ENCODE data around the gene UBE2E3.

Gene UBE2E3

DNA sequence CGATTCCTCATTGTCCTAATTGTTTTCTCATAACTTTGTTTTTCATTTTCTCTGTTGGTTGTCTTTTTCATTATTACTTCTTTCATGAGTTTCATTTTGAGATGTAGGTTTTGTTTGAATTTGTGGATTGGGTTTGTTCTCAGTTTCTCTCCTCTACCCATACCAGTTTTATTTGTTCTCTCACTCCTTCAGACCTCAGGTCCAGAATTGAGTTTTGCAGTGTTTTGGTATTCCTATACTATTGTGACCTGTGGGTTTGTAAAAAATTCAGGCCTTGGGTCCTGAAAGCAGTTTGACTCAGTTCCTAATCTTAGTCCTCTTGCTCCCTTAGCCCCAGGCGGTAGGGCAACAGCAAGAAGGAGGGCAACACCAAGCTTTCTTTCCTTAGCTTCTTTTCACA is 28.3 kb upstream of the UBE2E3 start:
- no peaks in the 10 kb centered on the region for H3K27me3 ChIP-seq (ENCODE audit: control insufficient read depth in 5 of 5, insufficient read depth in 4 of 5, low read length in 5 of 5)
- H3K9ac ChIP-seq (ENCODE audit: low read length in 5 of 5) = no peak overlapping the region
- H3K27ac ChIP-seq (ENCODE audit: low read depth, low read length) = no peak overlapping the region
- no peak overlapping the region for H3K4me3 ChIP-seq (ENCODE audit: low read depth in 1 of 5, low read length in 5 of 5)
- H3K4me1 ChIP-seq (ENCODE audit: control insufficient read depth in 5 of 5, insufficient read depth in 5 of 5, low read length in 5 of 5) = no peaks in the 10 kb centered on the region
- peaks cover 0 to 3% (median 0%) of the 10 kb centered on the region in 5 donors for H3K9me3 ChIP-seq (ENCODE audit: control insufficient read depth in 5 of 5, low read length in 5 of 5)
- no peaks in the 10 kb centered on the region for H3K36me3 ChIP-seq (ENCODE audit: control insufficient read depth in 5 of 5, insufficient read depth in 5 of 5, low read length in 5 of 5)

DNA sequence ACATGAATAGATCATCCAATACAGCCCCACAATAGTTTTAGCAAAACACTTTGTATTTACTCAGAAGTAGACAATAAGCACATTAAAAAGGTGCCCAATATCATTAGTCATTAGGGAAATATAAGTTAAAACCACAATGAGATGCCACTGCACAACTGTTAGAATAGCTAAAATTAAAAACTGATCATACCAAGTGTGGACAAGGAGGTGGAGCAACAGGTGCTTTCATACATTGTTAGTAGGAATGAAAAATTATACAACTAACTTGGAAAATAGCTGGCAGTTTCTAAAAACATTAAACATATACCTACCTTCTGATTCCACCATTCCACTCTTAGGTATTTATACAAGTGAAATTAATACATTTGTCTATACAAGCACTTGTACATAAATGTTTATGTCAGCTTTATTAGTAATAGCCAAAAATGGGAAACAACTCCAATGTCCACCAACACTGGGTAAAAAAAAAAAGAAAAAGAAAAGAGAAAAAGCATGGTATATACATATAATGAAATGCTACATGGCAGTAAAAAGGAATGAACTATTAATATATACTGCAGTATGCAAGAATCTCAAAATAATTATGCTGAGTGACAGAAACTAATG is 27.6 kb upstream of the UBE2E3 start:
- no peak overlapping the region for H3K9ac ChIP-seq (ENCODE audit: low read length in 5 of 5)
- no peak overlapping the region for H3K27ac ChIP-seq (ENCODE audit: low read depth, low read length)
- H3K4me1 ChIP-seq (ENCODE audit: control insufficient read depth in 5 of 5, insufficient read depth in 5 of 5, low read length in 5 of 5) = no peaks in the 10 kb centered on the region
- no peak overlapping the region for H3K4me3 ChIP-seq (ENCODE audit: low read depth in 1 of 5, low read length in 5 of 5)
- no peaks in the 10 kb centered on the region for H3K36me3 ChIP-seq (ENCODE audit: control insufficient read depth in 5 of 5, insufficient read depth in 5 of 5, low read length in 5 of 5)
- no peaks in the 10 kb centered on the region for H3K27me3 ChIP-seq (ENCODE audit: control insufficient read depth in 5 of 5, insufficient read depth in 4 of 5, low read length in 5 of 5)
- peaks cover 0 to 3% (median 0%) of the 10 kb centered on the region in 5 donors for H3K9me3 ChIP-seq (ENCODE audit: control insufficient read depth in 5 of 5, low read length in 5 of 5)

DNA sequence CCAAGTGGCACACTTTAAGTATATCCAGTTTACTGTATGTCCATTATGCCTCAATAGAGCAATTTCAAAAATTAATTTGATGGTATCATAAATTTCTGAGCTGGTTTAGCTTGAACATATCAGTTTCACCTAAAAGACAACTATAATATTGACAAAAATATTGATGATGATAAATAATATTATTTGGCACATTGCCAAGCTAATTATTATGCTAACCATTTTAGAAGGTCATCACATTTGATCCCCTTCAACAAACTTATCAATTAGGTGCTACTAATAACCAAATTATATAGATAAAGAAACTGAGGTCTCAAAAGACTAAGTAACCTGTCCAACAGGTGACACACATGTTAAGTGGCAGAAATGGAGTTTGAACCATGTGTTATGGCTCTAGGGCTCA is 26.9 kb upstream of the UBE2E3 start:
- Histone ChIP-seq H3K4me1 (ENCODE audit: control insufficient read depth in 5 of 5, insufficient read depth in 5 of 5, low read length in 5 of 5) (no peaks in the 10 kb centered on the region), H3K4me3 (ENCODE audit: low read depth in 1 of 5, low read length in 5 of 5) (no peak overlapping the region), H3K36me3 (ENCODE audit: control insufficient read depth in 5 of 5, insufficient read depth in 5 of 5, low read length in 5 of 5) (no peaks in the 10 kb centered on the region), H3K9ac (ENCODE audit: low read length in 5 of 5) (no peak overlapping the region), H3K9me3 (ENCODE audit: control insufficient read depth in 5 of 5, low read length in 5 of 5) (peaks cover 0 to 3% (median 0%) of the 10 kb centered on the region in 5 donors), H3K27ac (ENCODE audit: low read depth, low read length) (no peak overlapping the region), H3K27me3 (ENCODE audit: control insufficient read depth in 5 of 5, insufficient read depth in 4 of 5, low read length in 5 of 5) (no peaks in the 10 kb centered on the region)

DNA sequence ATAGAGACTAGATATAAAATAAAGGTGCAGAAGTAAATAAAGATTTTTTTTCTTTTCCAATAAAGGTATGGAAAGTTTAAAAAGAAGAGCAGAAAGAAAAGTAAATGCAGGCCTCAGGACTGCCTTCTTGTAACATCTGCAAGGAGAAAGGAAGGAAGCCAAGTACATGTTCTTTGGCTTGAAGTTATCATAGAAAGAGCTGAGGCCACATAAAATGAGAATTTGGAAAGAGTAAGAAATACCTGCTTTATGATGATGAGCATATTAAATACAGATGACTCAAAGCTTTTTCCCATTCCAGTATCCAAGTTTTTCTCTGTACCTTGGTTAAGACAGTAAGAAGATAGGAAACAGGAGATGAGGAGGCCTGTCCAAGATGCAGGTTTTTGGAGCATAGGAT is 25.3 kb upstream of the UBE2E3 start:
- H3K36me3 ChIP-seq (ENCODE audit: control insufficient read depth in 5 of 5, insufficient read depth in 5 of 5, low read length in 5 of 5) = no peaks in the 10 kb centered on the region
- no peaks in the 10 kb centered on the region for H3K27me3 ChIP-seq (ENCODE audit: control insufficient read depth in 5 of 5, insufficient read depth in 4 of 5, low read length in 5 of 5)
- H3K9me3 ChIP-seq (ENCODE audit: control insufficient read depth in 5 of 5, low read length in 5 of 5) = peaks cover 0 to 3% (median 0%) of the 10 kb centered on the region in 5 donors
- no peak overlapping the region for H3K27ac ChIP-seq (ENCODE audit: low read depth, low read length)
- no peak overlapping the region for H3K9ac ChIP-seq (ENCODE audit: low read length in 5 of 5)
- no peak overlapping the region for H3K4me3 ChIP-seq (ENCODE audit: low read depth in 1 of 5, low read length in 5 of 5)
- H3K4me1 ChIP-seq (ENCODE audit: control insufficient read depth in 5 of 5, insufficient read depth in 5 of 5, low read length in 5 of 5) = no peaks in the 10 kb centered on the region

DNA sequence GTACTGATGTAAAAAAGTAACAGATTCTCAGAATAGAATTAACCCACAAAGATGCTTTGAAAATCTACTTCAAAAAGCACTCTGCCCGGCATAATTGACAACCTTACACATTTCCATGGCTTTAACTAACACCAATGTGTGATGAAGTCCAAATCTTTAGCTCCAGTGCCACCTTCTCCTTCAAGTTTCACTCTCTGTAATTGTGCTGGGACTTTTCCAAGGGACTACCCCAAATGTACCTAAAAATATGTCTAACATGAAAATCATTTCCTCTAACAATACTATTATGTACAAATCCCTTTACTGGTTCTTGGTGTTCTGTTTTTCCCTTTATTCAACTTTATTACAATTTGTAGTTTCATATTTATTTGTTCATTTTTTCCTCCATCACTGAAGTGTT is 20.6 kb upstream of the UBE2E3 start:
- Histone ChIP-seq H3K36me3 (ENCODE audit: control insufficient read depth in 5 of 5, insufficient read depth in 5 of 5, low read length in 5 of 5) (no peaks in the 10 kb centered on the region), H3K27ac (ENCODE audit: low read depth, low read length) (no peak overlapping the region), H3K9me3 (ENCODE audit: control insufficient read depth in 5 of 5, low read length in 5 of 5) (no peaks in the 10 kb centered on the region), H3K27me3 (ENCODE audit: control insufficient read depth in 5 of 5, insufficient read depth in 4 of 5, low read length in 5 of 5) (no peaks in the 10 kb centered on the region), H3K4me3 (ENCODE audit: low read depth in 1 of 5, low read length in 5 of 5) (no peak overlapping the region), H3K4me1 (ENCODE audit: control insufficient read depth in 5 of 5, insufficient read depth in 5 of 5, low read length in 5 of 5) (no peaks in the 10 kb centered on the region), H3K9ac (ENCODE audit: low read length in 5 of 5) (no peak overlapping the region)

DNA sequence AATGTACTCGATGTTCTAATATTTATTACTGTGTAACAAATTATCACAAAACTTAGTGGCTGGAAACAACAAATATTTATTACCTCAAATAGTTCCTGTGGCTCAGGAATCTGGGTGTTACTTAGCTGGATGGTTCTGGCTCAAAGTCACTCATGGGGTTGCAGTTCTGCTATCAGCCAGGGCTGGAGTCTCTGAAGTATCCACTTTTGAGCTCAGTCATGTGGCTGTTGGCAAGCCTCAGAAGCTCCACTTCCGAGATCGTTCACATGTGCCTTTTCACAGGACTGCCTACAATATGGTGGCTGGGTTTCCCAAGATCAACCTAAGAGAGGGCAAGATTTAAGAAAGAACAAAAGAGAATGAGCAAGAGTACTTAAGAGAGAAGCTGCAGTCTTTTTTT is 19.4 kb upstream of the UBE2E3 start:
- H3K27ac ChIP-seq (ENCODE audit: low read depth, low read length) = no peak overlapping the region
- no peak overlapping the region for H3K4me3 ChIP-seq (ENCODE audit: low read depth in 1 of 5, low read length in 5 of 5)
- no peak overlapping the region for H3K9ac ChIP-seq (ENCODE audit: low read length in 5 of 5)

DNA sequence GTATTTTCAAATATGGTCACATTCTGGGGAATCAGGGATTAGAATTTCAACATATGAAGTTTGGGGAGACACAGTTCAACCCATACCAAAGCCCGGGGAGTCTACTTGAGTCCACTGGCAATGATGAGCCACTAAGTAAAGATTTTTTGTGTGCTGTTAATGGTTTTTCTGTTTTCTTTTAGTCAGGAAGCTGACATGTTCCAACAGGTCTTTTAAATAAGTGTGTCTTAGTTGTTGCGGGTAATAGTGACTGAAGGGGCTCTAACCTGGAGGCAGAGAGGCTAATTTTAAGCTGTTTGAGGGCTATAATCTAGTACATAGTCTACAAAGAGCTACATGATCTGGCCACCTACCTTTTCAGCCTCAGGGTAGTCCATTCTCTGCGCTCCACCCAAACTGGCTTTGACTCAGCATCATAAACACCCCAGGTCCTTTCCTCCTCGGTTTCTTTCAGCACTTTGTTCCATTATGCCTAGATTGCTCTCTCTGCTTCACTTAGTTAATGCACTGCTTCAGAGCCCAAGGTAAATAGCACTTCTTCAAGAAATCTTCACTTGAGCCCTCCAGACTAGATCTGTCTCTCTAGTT is 17.6 kb upstream of the UBE2E3 start:
- no peaks in the 10 kb centered on the region for H3K4me1 ChIP-seq (ENCODE audit: control insufficient read depth in 5 of 5, insufficient read depth in 5 of 5, low read length in 5 of 5)
- H3K9ac ChIP-seq (ENCODE audit: low read length in 5 of 5) = no peak overlapping the region
- no peak overlapping the region for H3K4me3 ChIP-seq (ENCODE audit: low read depth in 1 of 5, low read length in 5 of 5)
- H3K27me3 ChIP-seq (ENCODE audit: control insufficient read depth in 5 of 5, insufficient read depth in 4 of 5, low read length in 5 of 5) = no peaks in the 10 kb centered on the region
- H3K36me3 ChIP-seq (ENCODE audit: control insufficient read depth in 5 of 5, insufficient read depth in 5 of 5, low read length in 5 of 5) = no peaks in the 10 kb centered on the region
- H3K9me3 ChIP-seq (ENCODE audit: control insufficient read depth in 5 of 5, low read length in 5 of 5) = no peaks in the 10 kb centered on the region
- H3K27ac ChIP-seq (ENCODE audit: low read depth, low read length) = no peak overlapping the region

More for the DNA sequence above, 19.4 kb upstream of the UBE2E3 start:
- H3K27me3 ChIP-seq (ENCODE audit: control insufficient read depth in 5 of 5, insufficient read depth in 4 of 5, low read length in 5 of 5) = no peaks in the 10 kb centered on the region
- H3K4me1 ChIP-seq (ENCODE audit: control insufficient read depth in 5 of 5, insufficient read depth in 5 of 5, low read length in 5 of 5) = no peaks in the 10 kb centered on the region
- no peaks in the 10 kb centered on the region for H3K9me3 ChIP-seq (ENCODE audit: control insufficient read depth in 5 of 5, low read length in 5 of 5)
- H3K36me3 ChIP-seq (ENCODE audit: control insufficient read depth in 5 of 5, insufficient read depth in 5 of 5, low read length in 5 of 5) = no peaks in the 10 kb centered on the region

DNA sequence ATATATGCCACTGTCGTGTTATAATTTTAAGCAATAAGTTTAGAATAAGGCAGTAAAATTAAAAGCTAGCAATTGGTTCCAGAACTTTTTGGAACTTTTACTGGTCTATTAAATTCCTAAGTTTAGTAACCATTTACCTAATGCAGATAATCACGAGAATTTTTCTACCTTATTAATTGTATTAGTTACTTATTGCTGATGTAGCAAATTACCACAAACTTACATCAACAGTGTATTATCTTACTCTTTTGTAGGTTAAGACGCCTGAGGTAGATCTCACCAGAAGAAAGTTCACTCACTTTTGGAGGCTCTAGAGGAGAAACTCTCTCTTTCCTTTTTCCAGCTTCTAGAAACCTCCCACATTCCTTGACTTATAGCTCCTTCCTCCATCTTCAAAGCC is 14.0 kb upstream of the UBE2E3 start:
- no peaks in the 10 kb centered on the region for H3K36me3 ChIP-seq (ENCODE audit: control insufficient read depth in 5 of 5, insufficient read depth in 5 of 5, low read length in 5 of 5)
- no peak overlapping the region for H3K27ac ChIP-seq (ENCODE audit: low read depth, low read length)
- H3K4me1 ChIP-seq (ENCODE audit: control insufficient read depth in 5 of 5, insufficient read depth in 5 of 5, low read length in 5 of 5) = no peaks in the 10 kb centered on the region
- H3K9ac ChIP-seq (ENCODE audit: low read length in 5 of 5) = no peak overlapping the region
- no peaks in the 10 kb centered on the region for H3K9me3 ChIP-seq (ENCODE audit: control insufficient read depth in 5 of 5, low read length in 5 of 5)
- H3K27me3 ChIP-seq (ENCODE audit: control insufficient read depth in 5 of 5, insufficient read depth in 4 of 5, low read length in 5 of 5) = no peaks in the 10 kb centered on the region
- H3K4me3 ChIP-seq (ENCODE audit: low read depth in 1 of 5, low read length in 5 of 5) = no peak overlapping the region

DNA sequence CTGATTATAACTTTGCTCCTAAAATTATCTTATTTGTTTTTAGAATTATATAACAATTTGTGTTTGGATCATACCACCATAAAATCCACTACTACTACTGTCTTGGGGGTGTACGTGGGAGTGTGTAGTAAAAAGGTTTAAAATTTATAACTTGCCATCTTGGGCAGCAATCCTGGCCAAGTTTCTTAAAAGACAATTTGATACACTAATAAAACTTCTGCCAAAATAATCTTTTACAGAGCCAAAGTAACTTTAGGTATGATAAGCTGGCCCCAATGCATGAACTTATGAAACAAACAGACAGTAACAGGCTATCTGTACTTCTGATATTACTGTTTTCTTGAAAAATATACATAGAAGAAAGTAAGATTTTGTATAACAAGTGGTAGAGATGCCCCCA is 11.3 kb upstream of the UBE2E3 start:
- no peak overlapping the region for H3K4me3 ChIP-seq (ENCODE audit: low read depth in 1 of 5, low read length in 5 of 5)
- H3K27me3 ChIP-seq (ENCODE audit: control insufficient read depth in 5 of 5, insufficient read depth in 4 of 5, low read length in 5 of 5) = no peaks in the 10 kb centered on the region
- H3K9me3 ChIP-seq (ENCODE audit: control insufficient read depth in 5 of 5, low read length in 5 of 5) = no peaks in the 10 kb centered on the region
- no peaks in the 10 kb centered on the region for H3K36me3 ChIP-seq (ENCODE audit: control insufficient read depth in 5 of 5, insufficient read depth in 5 of 5, low read length in 5 of 5)
- no peak overlapping the region for H3K9ac ChIP-seq (ENCODE audit: low read length in 5 of 5)
- no peaks in the 10 kb centered on the region for H3K4me1 ChIP-seq (ENCODE audit: control insufficient read depth in 5 of 5, insufficient read depth in 5 of 5, low read length in 5 of 5)
- no peak overlapping the region for H3K27ac ChIP-seq (ENCODE audit: low read depth, low read length)

DNA sequence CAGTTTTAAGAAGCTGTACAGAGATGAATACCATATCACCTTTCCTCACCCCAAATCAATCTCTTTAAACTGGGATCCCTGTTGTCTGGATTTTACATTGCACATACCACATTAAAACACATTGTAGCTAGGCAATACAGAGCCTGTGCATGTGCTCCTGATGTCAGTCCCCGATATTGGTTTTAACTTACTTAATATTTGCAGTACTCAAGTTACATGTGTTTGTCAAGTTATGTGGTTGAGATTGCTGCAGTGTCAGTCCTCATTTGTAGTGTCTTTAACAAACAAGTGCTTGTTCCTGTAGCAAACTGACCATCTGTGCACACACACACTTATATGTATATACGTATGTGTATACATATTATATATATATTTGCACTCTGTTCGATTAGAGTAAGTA is 10.4 kb upstream of the UBE2E3 start:
- H3K4me1 ChIP-seq (ENCODE audit: control insufficient read depth in 5 of 5, insufficient read depth in 5 of 5, low read length in 5 of 5) = no peaks in the 10 kb centered on the region
- H3K9ac ChIP-seq (ENCODE audit: low read length in 5 of 5) = no peak overlapping the region
- H3K27me3 ChIP-seq (ENCODE audit: control insufficient read depth in 5 of 5, insufficient read depth in 4 of 5, low read length in 5 of 5) = no peaks in the 10 kb centered on the region
- no peaks in the 10 kb centered on the region for H3K36me3 ChIP-seq (ENCODE audit: control insufficient read depth in 5 of 5, insufficient read depth in 5 of 5, low read length in 5 of 5)
- no peaks in the 10 kb centered on the region for H3K9me3 ChIP-seq (ENCODE audit: control insufficient read depth in 5 of 5, low read length in 5 of 5)
- no peak overlapping the region for H3K4me3 ChIP-seq (ENCODE audit: low read depth in 1 of 5, low read length in 5 of 5)
- H3K27ac ChIP-seq (ENCODE audit: low read depth, low read length) = no peak overlapping the region

Data from subcutaneous abdominal adipose tissue (tissue), 5 donors.